ENCODE measurements around the gene MEF2C. TPM values are rescaled to one million over a fixed set of nuclear protein-coding genes. Genes with fewer than 3 reads are reported as not detected.

MEF2C gene
- total RNA-seq, 1 donor from 2014 or later, result 464 TPM

DNA sequence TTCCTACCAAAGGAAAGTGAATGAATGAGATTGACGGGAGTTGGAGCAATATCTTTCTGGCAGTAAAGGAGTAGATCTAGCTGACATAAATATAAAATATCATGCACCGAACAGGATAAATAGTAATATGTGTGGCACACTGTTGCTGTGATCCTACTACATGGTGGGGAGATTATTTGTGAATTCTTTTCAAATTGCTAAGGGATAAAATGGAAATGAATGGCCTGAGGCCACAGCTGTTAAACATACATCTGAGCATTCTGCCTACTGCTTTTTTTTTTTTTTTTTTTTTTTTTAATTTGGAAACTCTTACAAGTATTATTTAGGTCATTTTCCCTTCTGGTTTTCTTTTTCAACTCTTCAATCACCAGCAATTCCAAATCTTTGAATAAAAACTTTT is 66.8 kb downstream of the MEF2C start:
- H3K27me3 ChIP-seq (ENCODE audit: control insufficient read depth in 3 of 3, insufficient read depth in 3 of 3, low read length in 3 of 3), result no peaks in the 10 kb centered on the region
- no peak overlapping the region for H3K27ac ChIP-seq (ENCODE audit: low read depth, low read length)
- peaks cover 16 to 36% (median 29%) of the 10 kb centered on the region in 3 donors for H3K4me1 ChIP-seq (ENCODE audit: control insufficient read depth in 3 of 3, insufficient read depth in 3 of 3, low read length in 3 of 3)
- H3K36me3 ChIP-seq (ENCODE audit: control insufficient read depth in 3 of 3, insufficient read depth in 3 of 3, low read length in 3 of 3), result peaks cover 0 to 9% (median 8%) of the 10 kb centered on the region in 3 donors
- no peak overlapping the region for H3K9ac ChIP-seq (ENCODE audit: low read depth in 1 of 3, low read length in 3 of 3)
- H3K4me3 ChIP-seq (ENCODE audit: low read length in 3 of 3), result no peak overlapping the region
- H3K9me3 ChIP-seq (ENCODE audit: control insufficient read depth in 3 of 3, low read length in 3 of 3), result no peaks in the 10 kb centered on the region

DNA sequence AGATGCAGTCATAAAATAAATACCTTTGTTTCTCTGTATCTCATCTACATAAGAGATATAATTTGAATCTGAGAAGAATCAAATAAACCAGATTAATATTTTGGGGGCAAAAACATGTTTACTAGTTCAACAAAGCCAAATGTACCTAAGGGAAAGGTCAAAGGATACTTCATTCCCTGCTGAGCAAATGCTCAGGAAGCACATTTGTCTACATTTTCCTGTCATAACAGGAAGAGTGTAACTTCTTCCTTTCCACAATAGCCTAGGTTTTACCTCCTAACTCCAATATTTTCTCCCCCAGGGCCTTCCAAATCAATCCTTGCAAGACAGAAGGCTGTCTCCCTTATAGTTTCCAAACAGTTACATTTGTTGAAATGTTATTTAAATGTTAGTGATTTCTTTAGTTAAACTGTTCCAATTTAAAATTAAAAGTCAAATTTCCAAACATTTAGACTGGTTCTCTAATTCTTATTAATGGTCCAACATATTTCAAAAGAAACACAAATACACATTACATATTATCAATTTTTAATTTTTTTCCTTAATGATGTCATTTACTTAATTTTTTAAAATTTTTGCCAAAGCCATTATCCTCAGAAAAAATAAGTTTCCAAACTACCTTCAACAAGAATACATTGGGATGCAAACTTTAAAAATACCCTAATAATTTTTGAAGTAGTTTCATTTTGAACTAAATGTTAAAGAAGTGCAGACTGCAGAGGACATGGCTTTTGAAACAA is 67.8 kb downstream of the MEF2C start:
- Histone ChIP-seq H3K27ac (ENCODE audit: low read depth, low read length) (peak overlapping the region; percentile 20), H3K9me3 (ENCODE audit: control insufficient read depth in 3 of 3, low read length in 3 of 3) (no peaks in the 10 kb centered on the region), H3K4me3 (ENCODE audit: low read length in 3 of 3) (no peak overlapping the region), H3K9ac (ENCODE audit: low read depth in 1 of 3, low read length in 3 of 3) (no peak overlapping the region), H3K4me1 (ENCODE audit: control insufficient read depth in 3 of 3, insufficient read depth in 3 of 3, low read length in 3 of 3) (peaks cover 16 to 32% (median 26%) of the 10 kb centered on the region in 3 donors), H3K27me3 (ENCODE audit: control insufficient read depth in 3 of 3, insufficient read depth in 3 of 3, low read length in 3 of 3) (no peaks in the 10 kb centered on the region), H3K36me3 (ENCODE audit: control insufficient read depth in 3 of 3, insufficient read depth in 3 of 3, low read length in 3 of 3) (peaks cover 0 to 9% (median 8%) of the 10 kb centered on the region in 3 donors)

DNA sequence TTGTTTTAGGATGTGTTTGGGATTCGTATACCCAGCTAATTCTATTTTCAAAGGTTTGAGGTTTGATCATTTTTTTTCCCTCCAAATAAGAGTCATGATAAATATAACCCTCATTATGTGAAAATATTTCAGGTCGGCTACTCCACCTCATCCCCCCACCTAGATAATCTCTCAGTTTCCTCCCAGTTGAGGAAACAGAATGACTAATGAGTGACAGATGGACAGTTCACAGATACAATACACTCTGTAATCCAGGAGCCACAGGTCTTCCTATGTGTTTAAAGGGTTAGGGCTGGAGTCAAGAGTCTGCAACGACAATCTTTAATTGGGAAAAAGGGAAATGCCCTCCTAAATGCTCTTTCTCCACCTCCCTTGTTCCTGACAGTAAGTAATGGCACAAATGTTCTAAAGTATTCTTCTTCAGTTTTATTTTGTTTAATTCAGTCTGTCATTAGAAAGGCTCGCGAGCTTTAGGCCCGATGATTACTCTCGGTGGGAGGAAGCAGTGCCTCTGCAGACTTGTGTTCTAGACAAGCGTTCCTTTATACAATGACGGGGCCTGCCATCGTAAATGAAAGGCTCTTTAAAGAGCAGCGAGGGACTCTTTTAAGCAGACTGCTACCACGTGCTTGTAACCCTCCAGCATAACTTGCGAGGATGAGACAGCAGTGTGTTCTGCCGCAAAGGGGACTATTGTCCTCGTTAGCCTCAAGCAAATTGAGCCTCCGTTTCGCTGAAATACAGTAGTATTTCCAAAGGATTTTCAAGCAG is 69.0 kb downstream of the MEF2C start:
- H3K9ac ChIP-seq (ENCODE audit: low read depth in 1 of 3, low read length in 3 of 3), result peak overlapping the region in 1 of 3 donors; percentile 12
- H3K4me1 ChIP-seq (ENCODE audit: control insufficient read depth in 3 of 3, insufficient read depth in 3 of 3, low read length in 3 of 3), result peaks cover 8 to 27% (median 23%) of the 10 kb centered on the region in 3 donors
- no peak overlapping the region for H3K4me3 ChIP-seq (ENCODE audit: low read length in 3 of 3)
- no peaks in the 10 kb centered on the region for H3K9me3 ChIP-seq (ENCODE audit: control insufficient read depth in 3 of 3, low read length in 3 of 3)
- H3K36me3 ChIP-seq (ENCODE audit: control insufficient read depth in 3 of 3, insufficient read depth in 3 of 3, low read length in 3 of 3), result peaks cover 0 to 9% (median 8%) of the 10 kb centered on the region in 3 donors
- H3K27me3 ChIP-seq (ENCODE audit: control insufficient read depth in 3 of 3, insufficient read depth in 3 of 3, low read length in 3 of 3), result no peaks in the 10 kb centered on the region
- H3K27ac ChIP-seq (ENCODE audit: low read depth, low read length), result peak overlapping the region; percentile 14

DNA sequence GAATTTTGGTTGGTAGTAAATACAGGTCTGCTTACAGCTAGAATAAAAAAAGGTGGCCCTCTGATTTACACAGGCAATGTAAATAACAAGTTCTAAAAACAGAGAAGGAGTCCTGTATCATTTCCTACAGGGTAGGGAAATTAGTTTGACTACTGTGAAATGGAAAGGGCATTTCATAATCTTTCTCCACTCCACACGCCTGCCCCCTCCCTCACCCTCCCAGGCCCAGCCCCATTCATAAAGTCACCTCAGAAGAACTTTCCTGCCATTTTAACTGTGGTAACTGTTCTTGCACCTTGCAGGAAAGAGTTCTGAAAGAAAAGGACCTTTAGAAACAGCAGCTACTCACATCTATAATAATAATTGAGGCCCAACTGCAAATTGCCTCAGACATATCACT is 69.7 kb downstream of the MEF2C start:
- H3K9me3 ChIP-seq (ENCODE audit: control insufficient read depth in 3 of 3, low read length in 3 of 3), result no peaks in the 10 kb centered on the region
- no peak overlapping the region for H3K9ac ChIP-seq (ENCODE audit: low read depth in 1 of 3, low read length in 3 of 3)
- peaks cover 0 to 9% (median 5%) of the 10 kb centered on the region in 3 donors for H3K36me3 ChIP-seq (ENCODE audit: control insufficient read depth in 3 of 3, insufficient read depth in 3 of 3, low read length in 3 of 3)
- H3K27ac ChIP-seq (ENCODE audit: low read depth, low read length), result no peak overlapping the region
- H3K4me3 ChIP-seq (ENCODE audit: low read length in 3 of 3), result no peak overlapping the region
- no peaks in the 10 kb centered on the region for H3K27me3 ChIP-seq (ENCODE audit: control insufficient read depth in 3 of 3, insufficient read depth in 3 of 3, low read length in 3 of 3)
- peaks cover 4 to 22% (median 18%) of the 10 kb centered on the region in 3 donors for H3K4me1 ChIP-seq (ENCODE audit: control insufficient read depth in 3 of 3, insufficient read depth in 3 of 3, low read length in 3 of 3)

DNA sequence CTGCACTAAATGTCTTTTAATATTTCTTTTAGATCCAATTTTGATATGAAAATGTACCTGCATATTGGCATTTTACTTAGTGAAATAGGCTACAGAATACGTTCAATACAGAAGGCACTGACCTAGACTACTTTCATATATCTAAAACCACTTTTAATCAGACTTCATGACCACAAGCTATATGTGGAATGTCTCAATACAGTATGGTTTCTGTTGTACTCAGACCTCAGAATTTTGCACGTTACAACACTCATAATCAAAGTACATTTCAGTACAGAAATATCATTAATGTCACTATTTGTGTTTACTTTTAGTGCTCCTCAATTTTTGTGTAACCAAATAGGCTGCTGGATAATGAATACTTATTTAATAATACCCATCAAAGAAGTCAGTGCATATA is 74.8 kb downstream of the MEF2C start:
- Histone ChIP-seq H3K36me3 (ENCODE audit: control insufficient read depth in 3 of 3, insufficient read depth in 3 of 3, low read length in 3 of 3) (peaks cover 7 to 15% (median 14%) of the 10 kb centered on the region in 3 donors), H3K27ac (ENCODE audit: low read depth, low read length) (no peak overlapping the region), H3K4me3 (ENCODE audit: low read length in 3 of 3) (no peak overlapping the region), H3K27me3 (ENCODE audit: control insufficient read depth in 3 of 3, insufficient read depth in 3 of 3, low read length in 3 of 3) (no peaks in the 10 kb centered on the region), H3K4me1 (ENCODE audit: control insufficient read depth in 3 of 3, insufficient read depth in 3 of 3, low read length in 3 of 3) (peaks cover 0 to 6% (median 0%) of the 10 kb centered on the region in 3 donors), H3K9me3 (ENCODE audit: control insufficient read depth in 3 of 3, low read length in 3 of 3) (no peaks in the 10 kb centered on the region), H3K9ac (ENCODE audit: low read depth in 1 of 3, low read length in 3 of 3) (no peak overlapping the region)

DNA sequence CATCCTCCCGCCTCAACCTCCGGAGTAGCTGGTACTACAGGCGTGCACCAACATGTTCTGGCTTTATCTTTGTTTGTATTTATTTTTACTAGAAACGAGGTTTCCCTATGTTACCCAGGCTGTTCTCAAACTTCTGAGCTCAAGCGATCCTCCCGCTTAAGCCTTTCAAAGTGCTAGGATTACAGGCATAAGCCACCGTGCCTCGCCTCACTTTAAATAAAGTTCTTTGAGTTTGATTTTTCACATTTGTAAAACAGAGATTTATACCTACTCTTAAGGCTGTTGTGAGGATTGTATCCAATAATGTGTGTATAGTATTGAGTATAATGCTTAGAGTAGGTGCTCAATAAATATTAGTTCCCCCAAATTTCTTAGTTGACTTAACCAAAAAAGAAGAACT is 75.7 kb downstream of the MEF2C start:
- H3K9me3 ChIP-seq (ENCODE audit: control insufficient read depth in 3 of 3, low read length in 3 of 3), result no peaks in the 10 kb centered on the region
- no peak overlapping the region for H3K4me3 ChIP-seq (ENCODE audit: low read length in 3 of 3)
- H3K27ac ChIP-seq (ENCODE audit: low read depth, low read length), result no peak overlapping the region
- H3K27me3 ChIP-seq (ENCODE audit: control insufficient read depth in 3 of 3, insufficient read depth in 3 of 3, low read length in 3 of 3), result no peaks in the 10 kb centered on the region
- peaks cover 0 to 3% (median 0%) of the 10 kb centered on the region in 3 donors for H3K4me1 ChIP-seq (ENCODE audit: control insufficient read depth in 3 of 3, insufficient read depth in 3 of 3, low read length in 3 of 3)
- no peak overlapping the region for H3K9ac ChIP-seq (ENCODE audit: low read depth in 1 of 3, low read length in 3 of 3)
- H3K36me3 ChIP-seq (ENCODE audit: control insufficient read depth in 3 of 3, insufficient read depth in 3 of 3, low read length in 3 of 3), result peaks cover 7 to 23% (median 18%) of the 10 kb centered on the region in 3 donors

DNA sequence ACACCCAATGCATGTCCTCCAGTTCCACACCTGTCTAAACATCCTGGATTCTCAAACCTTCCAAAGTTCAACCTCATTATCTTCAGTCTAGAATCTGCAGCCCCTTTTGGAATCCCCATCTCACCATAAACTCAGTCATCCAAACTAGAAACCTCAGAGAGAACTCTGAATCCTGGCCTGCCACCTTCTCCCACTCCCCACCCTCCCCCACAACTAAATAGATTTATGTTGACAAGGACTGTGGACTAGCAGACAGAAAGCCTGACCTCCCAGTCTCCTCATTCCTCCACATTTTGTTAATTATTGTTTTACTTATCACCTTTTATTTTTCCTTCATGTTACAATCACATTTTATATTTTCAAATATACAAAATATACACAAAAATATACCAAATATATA is 76.6 kb downstream of the MEF2C start:
- H3K4me3 ChIP-seq (ENCODE audit: low read length in 3 of 3), result no peak overlapping the region
- peaks cover 0 to 3% (median 0%) of the 10 kb centered on the region in 3 donors for H3K4me1 ChIP-seq (ENCODE audit: control insufficient read depth in 3 of 3, insufficient read depth in 3 of 3, low read length in 3 of 3)
- H3K27ac ChIP-seq (ENCODE audit: low read depth, low read length), result no peak overlapping the region
- no peak overlapping the region for H3K9ac ChIP-seq (ENCODE audit: low read depth in 1 of 3, low read length in 3 of 3)
- no peaks in the 10 kb centered on the region for H3K27me3 ChIP-seq (ENCODE audit: control insufficient read depth in 3 of 3, insufficient read depth in 3 of 3, low read length in 3 of 3)
- peaks cover 7 to 28% (median 20%) of the 10 kb centered on the region in 3 donors for H3K36me3 ChIP-seq (ENCODE audit: control insufficient read depth in 3 of 3, insufficient read depth in 3 of 3, low read length in 3 of 3)
- no peaks in the 10 kb centered on the region for H3K9me3 ChIP-seq (ENCODE audit: control insufficient read depth in 3 of 3, low read length in 3 of 3)

DNA sequence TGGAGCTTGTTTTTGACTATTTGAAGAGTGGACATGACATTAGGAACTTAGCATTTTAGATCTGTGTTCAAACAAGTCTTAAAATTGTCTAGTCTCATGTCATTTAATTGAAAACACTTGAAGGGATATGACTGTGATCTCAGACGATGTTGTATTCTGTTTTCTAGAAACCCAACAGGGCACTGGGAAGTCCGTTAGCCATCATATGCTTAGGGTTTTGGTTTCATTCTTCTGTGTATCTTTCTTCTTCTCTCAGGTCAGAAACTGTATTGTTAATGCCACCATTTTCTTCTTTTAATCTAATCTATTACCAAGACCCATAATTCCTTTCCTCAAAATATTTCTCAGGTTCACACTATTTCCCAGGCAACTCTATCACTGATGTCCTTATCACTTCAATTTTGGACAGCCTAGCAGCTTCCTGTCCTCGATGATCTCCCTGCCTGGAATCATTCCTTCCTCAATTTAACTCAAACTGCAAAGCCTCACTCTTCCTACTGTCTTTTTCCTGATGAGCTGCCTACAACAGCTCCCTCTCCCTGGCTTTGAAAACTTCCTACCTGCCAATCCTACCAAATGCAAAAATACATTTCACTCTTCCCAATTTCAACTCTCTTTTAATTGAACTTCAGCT is 77.7 kb downstream of the MEF2C start:
- H3K9me3 ChIP-seq (ENCODE audit: control insufficient read depth in 3 of 3, low read length in 3 of 3), result no peaks in the 10 kb centered on the region
- H3K9ac ChIP-seq (ENCODE audit: low read depth in 1 of 3, low read length in 3 of 3), result no peak overlapping the region
- peaks cover 7 to 32% (median 23%) of the 10 kb centered on the region in 3 donors for H3K36me3 ChIP-seq (ENCODE audit: control insufficient read depth in 3 of 3, insufficient read depth in 3 of 3, low read length in 3 of 3)
- no peak overlapping the region for H3K27ac ChIP-seq (ENCODE audit: low read depth, low read length)
- peaks cover 0 to 3% (median 0%) of the 10 kb centered on the region in 3 donors for H3K4me1 ChIP-seq (ENCODE audit: control insufficient read depth in 3 of 3, insufficient read depth in 3 of 3, low read length in 3 of 3)
- H3K27me3 ChIP-seq (ENCODE audit: control insufficient read depth in 3 of 3, insufficient read depth in 3 of 3, low read length in 3 of 3), result no peaks in the 10 kb centered on the region
- H3K4me3 ChIP-seq (ENCODE audit: low read length in 3 of 3), result no peak overlapping the region

DNA sequence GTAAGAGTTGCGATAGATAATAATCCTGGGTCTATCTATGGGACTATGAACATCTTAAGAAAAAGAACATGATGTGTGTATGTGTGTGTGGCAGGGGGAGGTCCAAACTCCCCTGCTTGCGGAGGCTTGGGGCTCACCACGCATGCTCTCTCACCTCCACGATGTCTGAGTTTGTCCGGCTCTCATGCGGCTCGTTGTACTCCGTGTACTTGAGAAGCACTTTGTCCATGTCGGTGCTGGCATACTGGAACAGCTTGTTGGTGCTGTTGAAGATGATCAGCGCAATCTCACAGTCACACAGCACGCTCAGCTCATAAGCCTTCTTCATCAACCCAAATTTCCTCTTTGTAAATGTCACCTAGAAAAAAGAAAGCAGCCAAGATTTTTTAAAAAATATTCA is 78.5 kb downstream of the MEF2C start:
- no peak overlapping the region for H3K4me3 ChIP-seq (ENCODE audit: low read length in 3 of 3)
- peaks cover 0 to 3% (median 0%) of the 10 kb centered on the region in 3 donors for H3K4me1 ChIP-seq (ENCODE audit: control insufficient read depth in 3 of 3, insufficient read depth in 3 of 3, low read length in 3 of 3)
- no peaks in the 10 kb centered on the region for H3K9me3 ChIP-seq (ENCODE audit: control insufficient read depth in 3 of 3, low read length in 3 of 3)
- no peak overlapping the region for H3K9ac ChIP-seq (ENCODE audit: low read depth in 1 of 3, low read length in 3 of 3)
- H3K27ac ChIP-seq (ENCODE audit: low read depth, low read length), result no peak overlapping the region
- H3K27me3 ChIP-seq (ENCODE audit: control insufficient read depth in 3 of 3, insufficient read depth in 3 of 3, low read length in 3 of 3), result no peaks in the 10 kb centered on the region
- peaks cover 9 to 32% (median 25%) of the 10 kb centered on the region in 3 donors for H3K36me3 ChIP-seq (ENCODE audit: control insufficient read depth in 3 of 3, insufficient read depth in 3 of 3, low read length in 3 of 3)
